CD14-positive monocyte (primary cell): Measurements from ENCODE around the gene TRUB2. TPM values are rescaled to one million over a fixed set of nuclear protein-coding genes. Genes with fewer than 3 reads are reported as not detected.

Experiments used
- DNase-seq, 3 donors: peaks; one replicate each; pipeline ENCODE4 v3.0.0-alpha.2; 2011 to 2022
- H2AFZ ChIP-seq: 2 replicates; pipeline ENCODE4 v1.6.0; 2012; ENCODE audit warnings: mild to moderate bottlenecking, low read depth, low read length, inconsistent platforms; ENCODE audit not compliant: insufficient read depth, poor library complexity, severe bottlenecking
- H3K27ac ChIP-seq, 2 donors: 1 replicate in 1 of 2; 2 replicates in 1 of 2; pipeline ENCODE4 v1.5.1; 2012 to 2013; ENCODE audit warnings: low read length in 2 of 2, control low read depth in 1 of 2, inconsistent platforms in 1 of 2, low read depth in 1 of 2, mild to moderate bottlenecking in 1 of 2
- H3K27me3 ChIP-seq, 2 donors: one replicate each; pipeline versions ENCODE4 v1.6.0 to v1.6.1; 2011 to 2013; ENCODE audit warnings: low read length in 2 of 2; ENCODE audit not compliant: control insufficient read depth in 2 of 2, insufficient read depth in 2 of 2
- H3K36me3 ChIP-seq, 2 donors: replicated peaks in 1 of 2; 1 replicate in 1 of 2; 2 replicates in 1 of 2; pipeline versions ENCODE4 v1.5.1 to v1.6.1; 2012 to 2013; ENCODE audit warnings: low read length in 2 of 2, control low read depth in 1 of 2, inconsistent platforms in 1 of 2, mild to moderate bottlenecking in 1 of 2; ENCODE audit not compliant: insufficient read depth in 2 of 2, control insufficient read depth in 1 of 2
- H3K4me1 ChIP-seq, 2 donors: 1 replicate in 1 of 2; 2 replicates in 1 of 2; pipeline versions ENCODE4 v1.5.1 to v1.6.1; 2012 to 2013; ENCODE audit warnings: low read length in 2 of 2, control low read depth in 1 of 2, inconsistent platforms in 1 of 2, mild to moderate bottlenecking in 1 of 2, moderate library complexity in 1 of 2; ENCODE audit not compliant: insufficient read depth in 2 of 2, control insufficient read depth in 1 of 2
- H3K4me2 ChIP-seq: replicated peaks from 2 replicates; pipeline ENCODE3; 2012; ENCODE audit warnings: low read length, moderate library complexity, mild to moderate bottlenecking; ENCODE audit not compliant: poor library complexity, severe bottlenecking; ENCODE audit errors: extremely low read depth
- H3K4me3 ChIP-seq, 3 experiments: fragments of 200-600 bp in 1 of 3; sonication (generic) in 1 of 3; replicated peaks in 1 of 3; 1 replicate in 2 of 3; 2 replicates in 1 of 3; pipeline ENCODE4 v1.5.1; 2011 to 2013; ENCODE audit warnings: low read length in 3 of 3, mild to moderate bottlenecking in 3 of 3, control low read depth in 2 of 3, low read depth in 2 of 3, inconsistent platforms in 1 of 3, moderate library complexity in 1 of 3
- H3K79me2 ChIP-seq: 2 replicates; pipeline ENCODE4 v1.6.0; 2012; ENCODE audit warnings: mild to moderate bottlenecking, control low read depth, inconsistent platforms, low read length, moderate library complexity; ENCODE audit not compliant: insufficient read depth
- H3K9ac ChIP-seq: 2 replicates; pipeline ENCODE4 v1.6.0; 2017; ENCODE audit warnings: low read length, mild to moderate bottlenecking; ENCODE audit not compliant: insufficient read depth, poor library complexity, severe bottlenecking
- H3K9me3 ChIP-seq, 2 donors: replicated peaks in 1 of 2; 1 replicate in 1 of 2; 2 replicates in 1 of 2; pipeline versions ENCODE4 v1.5.1 to v1.6.1; 2012 to 2013; ENCODE audit warnings: low read length in 2 of 2, control low read depth in 1 of 2; ENCODE audit not compliant: control insufficient read depth in 1 of 2, insufficient read depth in 1 of 2
- H4K20me1 ChIP-seq: 2 replicates; pipeline ENCODE4 v1.6.0; 2012; ENCODE audit warnings: mild to moderate bottlenecking, low read length, control low read depth, moderate library complexity; ENCODE audit not compliant: insufficient read depth
- H3K27ac Mint-ChIP-seq, 7 donors: one replicate each; pipeline ENCODE4 v1.8.0; 2020; ENCODE audit warnings: mild to moderate bottlenecking in 7 of 7, mixed read lengths in 7 of 7, moderate library complexity in 6 of 7, inconsistent platforms in 2 of 7
- H3K27me3 Mint-ChIP-seq, 3 donors: one replicate each; pipeline ENCODE4 v1.8.0; 2021 to 2022; ENCODE audit warnings: low read depth in 3 of 3, mild to moderate bottlenecking in 3 of 3, mixed read lengths in 3 of 3, moderate library complexity in 3 of 3, inconsistent platforms in 1 of 3
- H3K36me3 Mint-ChIP-seq, 2 donors: one replicate each; pipeline ENCODE4 v1.8.0; 2020; ENCODE audit warnings: mixed read lengths in 2 of 2, inconsistent platforms in 1 of 2, mild to moderate bottlenecking in 1 of 2
- H3K4me1 Mint-ChIP-seq: one replicate; pipeline ENCODE4 v1.8.0; 2020; ENCODE audit warnings: mild to moderate bottlenecking, mixed read lengths
- H3K4me3 Mint-ChIP-seq, 2 donors: one replicate each; pipeline ENCODE4 v1.8.0; 2020; ENCODE audit warnings: mild to moderate bottlenecking in 2 of 2, mixed read lengths in 2 of 2, moderate library complexity in 1 of 2
- H3K9me3 Mint-ChIP-seq, 7 donors: one replicate each; pipeline ENCODE4 v1.8.0; 2020 to 2022; ENCODE audit warnings: mixed read lengths in 7 of 7, mild to moderate bottlenecking in 6 of 7, moderate library complexity in 6 of 7, inconsistent platforms in 2 of 7
- CTCF ChIP-seq: fragments of 200-600 bp; IDR thresholded peaks from one replicate; pipeline ENCODE4 v1.8.0; 2022; ENCODE audit warnings: antibody characterized with exemption, mild to moderate bottlenecking
- WGBS: methylation state at CpG from one replicate; pipeline ENCODE4 v1.1.5; 2013; ENCODE audit warnings: missing lambda C conversion rate; ENCODE audit not compliant: insufficient coverage; 5-methylcytosine and 5-hydroxymethylcytosine counted together
- intact Hi-C, 2 donors: fragments of 100-400 bp; cut with micrococcal nuclease; formaldehyde crosslinking; loops; one replicate each; pipeline versions ENCODE4 v1.15.0 to v1.15.1; 2023
- polyA plus RNA-seq, 3 donors: library from polyadenylated mRNA; depleted of rRNA in 1 of 3; unstranded in 2 of 3; stranded (reverse) in 1 of 3; fragments of 300-500 nt in 2 of 3; fragments of >200 nt in 1 of 3; fragmentation: Illumina TruSeq in 2 of 3; gene quantifications; 1 replicate in 2 of 3; 2 replicates in 1 of 3; pipeline ENCODE4 v1.2.3, GENCODE V29; 2012 to 2021

The TRUB2 gene
- polyA plus RNA-seq, 3 donors, result 5.9 to 17.0 (median 13.5) TPM

GRCh38 chr9:128293091-128293490 is 29.2 kb downstream of the TRUB2 start:
- TF ChIP-seq CTCF, result no peak
- Histone ChIP-seq H3K9ac (no peak overlapping the region), H3K27me3 (no peaks in the 10 kb centered on the region), H3K36me3 (no peaks in the 10 kb centered on the region), H3K4me1 (no peaks in the 10 kb centered on the region), H4K20me1 (no peaks in the 10 kb centered on the region), H3K79me2 (no peaks in the 10 kb centered on the region), H3K4me2 (no peak overlapping the region), H3K9me3 (no peaks in the 10 kb centered on the region), H3K4me3 (no peak overlapping the region), H2AFZ (no peak overlapping the region), H3K27ac (no peak overlapping the region)
- H3K27me3 Mint-ChIP-seq, result no peaks in the 10 kb centered on the region
- H3K36me3 Mint-ChIP-seq, result peaks cover 3 to 15% of the 10 kb centered on the region in 2 donors
- 100% methylated on average over 1 of the region's 4 CpGs for WGBS
- intact Hi-C loops, result loop anchor here in 1 of 2 donors (10.0 kb wide), 1 partner anchor 122 kb away; no protein-coding TSS in a partner anchor
- no peak overlapping the region for H3K27ac Mint-ChIP-seq
- no peak overlapping the region for H3K4me3 Mint-ChIP-seq
- no peaks in the 10 kb centered on the region for H3K4me1 Mint-ChIP-seq
- DNase-seq, result no peak
- H3K9me3 Mint-ChIP-seq, result no peaks in the 10 kb centered on the region

GRCh38 chr9:128292009-128292408 is 30.2 kb downstream of the TRUB2 start:
- no peaks in the 10 kb centered on the region for H4K20me1 ChIP-seq
- H3K9ac ChIP-seq, result no peak overlapping the region
- no peaks in the 10 kb centered on the region for H3K79me2 ChIP-seq
- H3K27me3 ChIP-seq, result no peaks in the 10 kb centered on the region
- Mint-ChIP-seq H3K9me3 (no peaks in the 10 kb centered on the region), H3K4me3 (no peak overlapping the region), H3K27me3 (no peaks in the 10 kb centered on the region), H3K27ac (no peak overlapping the region), H3K4me1 (no peaks in the 10 kb centered on the region), H3K36me3 (peaks cover 7 to 20% of the 10 kb centered on the region in 2 donors)
- no peak overlapping the region for H2AFZ ChIP-seq
- WGBS, result no CpG with 5 or more reads among the region's 3 CpGs
- DNase-seq, result no peak
- TF ChIP-seq CTCF, result no peak
- H3K4me1 ChIP-seq, result no peaks in the 10 kb centered on the region
- intact Hi-C loops, result loop anchor here in 1 of 2 donors (10.0 kb wide), 1 partner anchor 123 kb away; no protein-coding TSS in a partner anchor
- H3K36me3 ChIP-seq, result no peaks in the 10 kb centered on the region
- H3K27ac ChIP-seq, result no peak overlapping the region
- no peak overlapping the region for H3K4me2 ChIP-seq
- H3K9me3 ChIP-seq, result no peaks in the 10 kb centered on the region
- H3K4me3 ChIP-seq, result no peak overlapping the region
